Measurements from ENCODE around the gene EFCAB9. TPM values are rescaled to one million over a fixed set of nuclear protein-coding genes. Genes with fewer than 3 reads are reported as not detected.

The EFCAB9 gene
- polyA plus RNA-seq, 1 of the 3 experiments (the other 2 are of a cell fraction): 0.10 TPM

DNA sequence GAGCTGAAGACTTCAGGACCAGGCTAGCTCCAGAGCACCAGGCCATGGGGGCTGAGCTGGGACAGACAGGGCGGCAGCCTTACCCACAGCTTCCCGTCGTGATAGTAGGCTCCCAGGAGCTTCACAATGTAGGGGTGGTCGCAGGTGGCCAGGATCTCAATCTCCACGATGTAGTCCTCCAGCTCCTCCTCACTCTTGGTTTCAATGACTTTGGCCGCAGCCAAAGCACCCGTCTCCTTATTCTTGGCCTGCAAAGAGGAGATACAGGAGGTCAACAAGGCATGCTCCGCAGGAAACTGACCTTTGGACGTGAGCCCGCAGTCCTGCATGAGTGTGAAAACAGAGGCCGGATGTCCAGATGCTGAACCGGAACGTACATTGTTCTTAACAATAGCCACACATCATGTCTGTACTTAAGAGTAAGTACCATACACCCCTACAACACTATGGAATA is 37.4 kb upstream of the EFCAB9 start:
- CTCF ChIA-PET: interaction anchor here (1.4 kb wide), 1 partner anchor 33 kb away, joined by 3 read pairs; no protein-coding TSS in a partner anchor

DNA sequence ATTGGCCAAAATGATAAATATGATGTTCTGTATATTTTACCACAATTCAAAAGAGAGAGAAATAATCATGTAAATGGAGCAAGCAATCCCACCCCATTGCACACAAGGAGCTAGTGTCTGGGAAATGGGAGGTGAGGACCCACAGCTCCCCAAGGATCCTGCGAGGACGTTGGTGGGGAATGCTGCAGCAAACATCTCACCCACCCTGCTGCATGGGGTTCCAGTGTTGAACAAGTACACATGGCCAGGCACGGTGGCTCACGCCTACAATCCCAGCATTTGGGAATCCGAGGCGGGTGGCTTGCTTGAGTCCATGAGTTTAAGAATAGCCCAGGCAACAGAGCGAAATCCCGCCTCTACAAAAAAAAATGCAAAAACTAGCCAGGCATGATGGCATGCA is 35.0 kb upstream of the EFCAB9 start:
- Histone ChIP-seq H3K4me1 (ENCODE audit: control insufficient read depth in 1 of 2, insufficient read depth in 2 of 2, low read depth in 1 of 2, low read length in 1 of 2) (no peaks in the 10 kb centered on the region; a peak in 1 of 4 replicates), H4K20me1 (ENCODE audit: insufficient read depth) (0 out of 2 replicates have a peak, but pooled peaks cover 6% of the 10 kb centered on the region), H2AFZ (ENCODE audit: low read depth) (no peak overlapping the region), H3K4me2 (no peak overlapping the region), H3K9ac (no peak overlapping the region), H3K27me3 (ENCODE audit: insufficient read depth) (no peaks in the 10 kb centered on the region), H3K36me3 (replicated peaks in 1 of 2; ENCODE audit: control insufficient read depth in 1 of 2, insufficient read depth in 2 of 2, low read length in 1 of 2) (peaks cover 3 to 8% of the 10 kb centered on the region in 2 experiments), H3K9me2 (no peaks in the 10 kb centered on the region), H3K4me3 (ENCODE audit: low read depth in 2 of 2, low read length in 1 of 2) (no peak overlapping the region), H3K9me3 (no peaks in the 10 kb centered on the region), H3K79me2 (ENCODE audit: insufficient read depth) (peaks cover 16% of the 10 kb centered on the region; the same call in 1 of the 2 replicates), H3K27ac (ENCODE audit: low read depth in 2 of 2, low read length in 1 of 2) (no peak overlapping the region), H3F3A (replicated peaks; ENCODE audit: insufficient read depth) (no peaks in the 10 kb centered on the region)
- POLR2A ChIA-PET: interaction anchor here (0.6 kb wide), 1 partner anchor 495 kb away, joined by 5 read pairs; no protein-coding TSS in a partner anchor
- CTCF ChIA-PET: interaction anchor here (0.7 to 1.2 kb wide), 2 partner anchors 30 to 55 kb away, joined by 3 read pairs; partner anchors contain the start of gene STK10
- DNase-seq: no peak
- WGBS (ENCODE audit: low lambda C conversion rate): 97% methylated on average over 5 of the region's 8 CpGs
- no peak for TF ChIP-seq SIN3A (IDR thresholded peaks at IDR 0.05; ENCODE audit: borderline replicate concordance, low read depth, low read length)
- no peak for TF ChIP-seq TAF1 (IDR thresholded peaks at IDR 0.05; ENCODE audit: borderline replicate concordance, low read depth, low read length)
- no peak for TF ChIP-seq FOXM1 (IDR thresholded peaks at IDR 0.05; ENCODE audit: low read depth)
- TF ChIP-seq, protein P1, sequence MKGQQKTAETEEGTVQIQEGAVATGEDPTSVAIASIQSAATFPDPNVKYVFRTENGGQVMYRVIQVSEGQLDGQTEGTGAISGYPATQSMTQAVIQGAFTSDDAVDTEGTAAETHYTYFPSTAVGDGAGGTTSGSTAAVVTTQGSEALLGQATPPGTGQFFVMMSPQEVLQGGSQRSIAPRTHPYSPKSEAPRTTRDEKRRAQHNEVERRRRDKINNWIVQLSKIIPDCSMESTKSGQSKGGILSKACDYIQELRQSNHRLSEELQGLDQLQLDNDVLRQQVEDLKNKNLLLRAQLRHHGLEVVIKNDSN (IDR thresholded peaks at IDR 0.05; ENCODE audit: borderline replicate concordance, low read depth): no peak
- TF ChIP-seq GATA2 (CRISPR knock-in tag; IDR thresholded peaks at IDR 0.05): no peak
- TF ChIP-seq, protein P2, sequence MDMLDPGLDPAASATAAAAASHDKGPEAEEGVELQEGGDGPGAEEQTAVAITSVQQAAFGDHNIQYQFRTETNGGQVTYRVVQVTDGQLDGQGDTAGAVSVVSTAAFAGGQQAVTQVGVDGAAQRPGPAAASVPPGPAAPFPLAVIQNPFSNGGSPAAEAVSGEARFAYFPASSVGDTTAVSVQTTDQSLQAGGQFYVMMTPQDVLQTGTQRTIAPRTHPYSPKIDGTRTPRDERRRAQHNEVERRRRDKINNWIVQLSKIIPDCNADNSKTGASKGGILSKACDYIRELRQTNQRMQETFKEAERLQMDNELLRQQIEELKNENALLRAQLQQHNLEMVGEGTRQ (IDR thresholded peaks at IDR 0.05; ENCODE audit: borderline replicate concordance, low read depth, low read length): no peak
- no peak for TF ChIP-seq JUND (IDR thresholded peaks at IDR 0.05)
- no peak for TF ChIP-seq RXRA (IDR thresholded peaks at IDR 0.05; ENCODE audit: borderline replicate concordance, low read depth)
- no peak for TF ChIP-seq EP300 (IDR thresholded peaks at IDR 0.05; ENCODE audit: borderline replicate concordance in 1 of 2, low read depth in 1 of 2, low read length in 1 of 2)
- TF ChIP-seq, protein P3, sequence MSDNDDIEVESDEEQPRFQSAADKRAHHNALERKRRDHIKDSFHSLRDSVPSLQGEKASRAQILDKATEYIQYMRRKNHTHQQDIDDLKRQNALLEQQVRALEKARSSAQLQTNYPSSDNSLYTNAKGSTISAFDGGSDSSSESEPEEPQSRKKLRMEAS (IDR thresholded peaks at IDR 0.05; ENCODE audit: low read depth): no peak
- TF ChIP-seq, protein P4, sequence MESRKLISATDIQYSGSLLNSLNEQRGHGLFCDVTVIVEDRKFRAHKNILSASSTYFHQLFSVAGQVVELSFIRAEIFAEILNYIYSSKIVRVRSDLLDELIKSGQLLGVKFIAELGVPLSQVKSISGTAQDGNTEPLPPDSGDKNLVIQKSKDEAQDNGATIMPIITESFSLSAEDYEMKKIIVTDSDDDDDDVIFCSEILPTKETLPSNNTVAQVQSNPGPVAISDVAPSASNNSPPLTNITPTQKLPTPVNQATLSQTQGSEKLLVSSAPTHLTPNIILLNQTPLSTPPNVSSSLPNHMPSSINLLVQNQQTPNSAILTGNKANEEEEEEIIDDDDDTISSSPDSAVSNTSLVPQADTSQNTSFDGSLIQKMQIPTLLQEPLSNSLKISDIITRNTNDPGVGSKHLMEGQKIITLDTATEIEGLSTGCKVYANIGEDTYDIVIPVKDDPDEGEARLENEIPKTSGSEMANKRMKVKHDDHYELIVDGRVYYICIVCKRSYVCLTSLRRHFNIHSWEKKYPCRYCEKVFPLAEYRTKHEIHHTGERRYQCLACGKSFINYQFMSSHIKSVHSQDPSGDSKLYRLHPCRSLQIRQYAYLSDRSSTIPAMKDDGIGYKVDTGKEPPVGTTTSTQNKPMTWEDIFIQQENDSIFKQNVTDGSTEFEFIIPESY (IDR thresholded peaks at IDR 0.05; ENCODE audit: borderline replicate concordance, low read depth): no peak
- TF ChIP-seq, protein P5, sequence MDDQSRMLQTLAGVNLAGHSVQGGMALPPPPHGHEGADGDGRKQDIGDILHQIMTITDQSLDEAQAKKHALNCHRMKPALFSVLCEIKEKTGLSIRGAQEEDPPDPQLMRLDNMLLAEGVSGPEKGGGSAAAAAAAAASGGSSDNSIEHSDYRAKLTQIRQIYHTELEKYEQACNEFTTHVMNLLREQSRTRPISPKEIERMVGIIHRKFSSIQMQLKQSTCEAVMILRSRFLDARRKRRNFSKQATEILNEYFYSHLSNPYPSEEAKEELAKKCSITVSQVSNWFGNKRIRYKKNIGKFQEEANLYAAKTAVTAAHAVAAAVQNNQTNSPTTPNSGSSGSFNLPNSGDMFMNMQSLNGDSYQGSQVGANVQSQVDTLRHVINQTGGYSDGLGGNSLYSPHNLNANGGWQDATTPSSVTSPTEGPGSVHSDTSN (IDR thresholded peaks at IDR 0.05): no peak
- no peak for TF ChIP-seq NRF1 (IDR thresholded peaks at IDR 0.05; ENCODE audit: low read depth, low read length)

More for the DNA sequence above, 37.4 kb upstream of the EFCAB9 start:
- no peaks in the 10 kb centered on the region for H3F3A ChIP-seq (replicated peaks; ENCODE audit: insufficient read depth)
- POLR2A ChIA-PET: interaction anchor here (0.6 kb wide), 1 partner anchor 1892 kb away, joined by 5 read pairs; no protein-coding TSS in a partner anchor
- no peak overlapping the region for H3K27ac ChIP-seq (ENCODE audit: low read depth in 2 of 2, low read length in 1 of 2)
- H3K27me3 ChIP-seq (ENCODE audit: insufficient read depth): no peaks in the 10 kb centered on the region
- no peak overlapping the region for H3K4me2 ChIP-seq
- H2AFZ ChIP-seq (ENCODE audit: low read depth): no peak overlapping the region
- H3K36me3 ChIP-seq (replicated peaks in 1 of 2; ENCODE audit: control insufficient read depth in 1 of 2, insufficient read depth in 2 of 2, low read length in 1 of 2): peaks cover 3 to 8% of the 10 kb centered on the region in 2 experiments
- no peaks in the 10 kb centered on the region for H3K4me1 ChIP-seq (ENCODE audit: control insufficient read depth in 1 of 2, insufficient read depth in 2 of 2, low read depth in 1 of 2, low read length in 1 of 2)
- H4K20me1 ChIP-seq (ENCODE audit: insufficient read depth): no peaks in the 10 kb centered on the region
- no peak overlapping the region for H3K9ac ChIP-seq
- no peaks in the 10 kb centered on the region for H3K9me3 ChIP-seq
- peaks cover 19% of the 10 kb centered on the region; the same call in 1 of the 2 replicates for H3K79me2 ChIP-seq (ENCODE audit: insufficient read depth)
- no peak for DNase-seq
- no peak for TF ChIP-seq GATA2 (CRISPR knock-in tag; IDR thresholded peaks at IDR 0.05)
- TF ChIP-seq NFIC (IDR thresholded peaks at IDR 0.05; ENCODE audit: borderline replicate concordance): no peak
- TF ChIP-seq, protein P6, sequence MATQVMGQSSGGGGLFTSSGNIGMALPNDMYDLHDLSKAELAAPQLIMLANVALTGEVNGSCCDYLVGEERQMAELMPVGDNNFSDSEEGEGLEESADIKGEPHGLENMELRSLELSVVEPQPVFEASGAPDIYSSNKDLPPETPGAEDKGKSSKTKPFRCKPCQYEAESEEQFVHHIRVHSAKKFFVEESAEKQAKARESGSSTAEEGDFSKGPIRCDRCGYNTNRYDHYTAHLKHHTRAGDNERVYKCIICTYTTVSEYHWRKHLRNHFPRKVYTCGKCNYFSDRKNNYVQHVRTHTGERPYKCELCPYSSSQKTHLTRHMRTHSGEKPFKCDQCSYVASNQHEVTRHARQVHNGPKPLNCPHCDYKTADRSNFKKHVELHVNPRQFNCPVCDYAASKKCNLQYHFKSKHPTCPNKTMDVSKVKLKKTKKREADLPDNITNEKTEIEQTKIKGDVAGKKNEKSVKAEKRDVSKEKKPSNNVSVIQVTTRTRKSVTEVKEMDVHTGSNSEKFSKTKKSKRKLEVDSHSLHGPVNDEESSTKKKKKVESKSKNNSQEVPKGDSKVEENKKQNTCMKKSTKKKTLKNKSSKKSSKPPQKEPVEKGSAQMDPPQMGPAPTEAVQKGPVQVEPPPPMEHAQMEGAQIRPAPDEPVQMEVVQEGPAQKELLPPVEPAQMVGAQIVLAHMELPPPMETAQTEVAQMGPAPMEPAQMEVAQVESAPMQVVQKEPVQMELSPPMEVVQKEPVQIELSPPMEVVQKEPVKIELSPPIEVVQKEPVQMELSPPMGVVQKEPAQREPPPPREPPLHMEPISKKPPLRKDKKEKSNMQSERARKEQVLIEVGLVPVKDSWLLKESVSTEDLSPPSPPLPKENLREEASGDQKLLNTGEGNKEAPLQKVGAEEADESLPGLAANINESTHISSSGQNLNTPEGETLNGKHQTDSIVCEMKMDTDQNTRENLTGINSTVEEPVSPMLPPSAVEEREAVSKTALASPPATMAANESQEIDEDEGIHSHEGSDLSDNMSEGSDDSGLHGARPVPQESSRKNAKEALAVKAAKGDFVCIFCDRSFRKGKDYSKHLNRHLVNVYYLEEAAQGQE (IDR thresholded peaks at IDR 0.05; ENCODE audit: low read depth, low read length): no peak
- no peaks in the 10 kb centered on the region for H3K9me2 ChIP-seq
- WGBS (ENCODE audit: low lambda C conversion rate): 90% methylated on average over 13 of the region's 13 CpGs
- H3K4me3 ChIP-seq (ENCODE audit: low read depth in 2 of 2, low read length in 1 of 2): no peak overlapping the region
